Effector CD8-positive, alpha-beta T cell (primary cell): ENCODE data around the gene TNK2.
"Not testable (repeated sequence)": the region's sequence is repeated elsewhere in the genome, so short reads cannot be mapped to it uniquely, and the experiment has no call there.

Source experiments
- DNase-seq: peaks from one replicate; lab custom pipeline; 2025; lab: John Stamatoyannopoulos, UW

The TNK2 gene

GRCh38 chr3:195916991-195917390, 8.6 kb upstream of the TNK2 start:
- no peak for DNase-seq

DNA sequence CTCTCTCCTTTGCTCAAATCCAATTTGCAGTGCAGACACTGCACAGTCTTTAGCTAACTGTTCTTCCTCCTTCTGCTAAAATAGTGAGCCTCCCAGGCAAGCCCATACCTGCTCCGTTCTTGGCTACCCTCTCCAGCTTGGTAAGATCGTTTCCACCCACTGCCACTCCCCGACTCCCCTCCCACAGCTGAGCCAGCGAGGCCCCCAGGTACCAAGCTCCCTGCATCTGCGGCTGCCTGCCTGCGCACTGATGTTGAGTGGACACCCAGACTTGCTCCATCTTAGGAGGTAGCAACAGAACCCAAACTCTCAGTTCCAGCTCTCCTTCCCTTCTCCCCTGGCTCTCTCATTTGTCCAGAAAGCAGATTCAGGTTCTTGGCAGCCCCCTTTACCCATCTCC, 7.9 kb upstream of the TNK2 start:
- DNase-seq, result no peak

GRCh38 chr3:195914648-195915473, 6.5 kb upstream of the TNK2 start:
- no peak for DNase-seq

DNA sequence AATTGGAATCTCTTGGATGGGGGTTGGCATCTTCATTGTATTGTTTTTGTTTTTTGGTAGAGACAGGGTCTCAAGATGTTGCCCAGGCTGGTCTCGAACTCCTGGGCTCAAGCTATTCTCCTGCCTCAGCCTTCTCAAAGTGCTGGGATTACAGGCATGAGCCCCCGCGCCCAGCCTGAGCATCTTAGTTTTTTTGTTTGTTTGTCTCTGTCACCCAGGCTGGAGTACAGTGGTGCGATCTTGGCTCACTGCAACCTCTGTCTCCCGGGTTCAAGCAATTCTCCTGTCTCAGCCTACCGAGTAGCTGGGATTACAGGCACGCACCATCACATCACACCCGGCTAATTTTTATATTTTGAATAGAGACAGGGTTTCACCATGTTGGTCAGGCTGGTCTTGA, 5.8 kb upstream of the TNK2 start:
- DNase-seq, result not testable (repeated sequence)

DNA sequence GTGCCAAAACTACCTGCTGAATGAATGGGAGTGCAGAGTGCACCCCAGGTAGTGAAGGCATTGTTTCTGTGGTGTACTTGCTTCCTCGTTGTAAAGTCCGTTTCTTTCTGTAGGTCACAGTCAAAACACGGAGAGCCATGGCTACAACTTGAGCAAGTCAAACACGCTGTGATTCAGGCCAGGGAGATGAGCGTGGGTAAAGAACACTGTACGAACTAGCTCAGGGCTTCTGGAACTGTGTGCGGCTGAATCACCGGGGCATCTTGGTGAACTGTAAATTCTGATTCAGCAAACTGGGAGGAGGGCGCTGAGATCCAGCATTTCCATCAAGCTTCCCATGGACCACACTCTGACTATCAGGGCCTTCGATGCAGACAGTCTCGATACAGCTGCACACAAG, 5.0 kb upstream of the TNK2 start:
- DNase-seq, result no peak

- no peak for DNase-seq
Measured at GRCh38 chr3:195911946-195912270, 3.6 kb upstream of the TNK2 start.

GRCh38 chr3:195911041-195911945, 2.9 kb upstream of the TNK2 start:
- no peak for DNase-seq

DNA sequence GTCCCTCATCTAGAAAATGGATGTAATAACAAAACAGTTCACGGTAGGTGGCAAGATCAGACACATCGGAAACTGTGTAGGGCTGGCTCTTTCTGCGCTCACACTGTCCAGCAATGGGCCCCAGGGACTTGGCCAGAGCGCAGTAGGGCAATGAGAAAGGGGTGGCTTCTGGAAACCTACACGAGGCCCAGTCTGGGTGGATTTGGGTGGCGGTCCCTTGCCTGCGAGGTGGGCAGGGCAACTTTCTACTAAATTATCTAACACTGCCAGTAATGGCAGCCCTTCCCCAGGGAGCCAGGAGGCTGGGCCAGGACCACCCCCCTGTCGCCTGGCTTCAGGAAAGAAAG, 2.1 kb upstream of the TNK2 start:
- DNase-seq, result no peak

DNA sequence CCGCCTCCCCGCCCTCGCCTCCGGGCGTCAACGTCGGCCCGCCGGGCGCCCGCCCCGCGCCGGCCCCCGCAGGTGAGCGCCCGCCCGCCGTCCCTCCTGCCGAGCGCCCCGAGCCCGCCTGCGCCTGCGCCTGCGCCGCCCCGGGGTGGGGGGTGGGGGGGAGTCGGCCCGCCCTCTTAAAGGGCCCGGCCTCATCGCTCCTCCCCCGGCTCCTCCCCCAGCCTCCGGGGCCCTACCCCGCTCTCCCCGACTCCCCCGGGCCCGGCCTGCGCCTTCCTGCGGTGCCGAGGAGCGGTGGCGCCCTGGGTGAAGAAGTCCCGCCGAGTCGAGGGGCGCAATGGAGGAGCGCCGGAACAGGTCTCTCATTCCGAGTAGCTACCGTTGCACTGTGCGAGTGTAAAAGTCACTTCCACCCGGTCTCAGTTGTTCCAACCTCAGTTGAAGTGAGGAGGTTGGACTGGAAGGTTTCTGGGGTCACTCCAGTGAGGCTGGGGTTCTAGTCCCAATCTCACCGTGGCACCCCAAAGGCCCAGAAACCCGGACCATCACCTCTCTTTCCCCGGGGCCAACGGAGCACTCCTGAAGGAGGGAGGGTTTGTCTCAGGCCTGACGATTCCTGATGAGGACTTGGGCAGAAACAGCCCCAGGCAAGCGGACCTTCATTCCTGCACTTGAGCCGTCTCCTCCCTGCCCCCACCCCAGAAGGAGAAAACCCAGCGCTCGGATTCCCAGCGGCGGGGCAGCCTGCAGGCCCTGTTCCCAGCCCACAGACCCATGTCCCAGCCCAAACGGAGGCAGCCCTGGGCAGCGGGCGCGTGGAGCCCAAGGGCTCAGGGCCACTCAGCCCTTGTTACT, 1.5 kb upstream of the TNK2 start:
- DNase-seq, result peak; percentile 84

- DNase-seq, result peak; percentile 9
Measured at GRCh38 chr3:195908694-195909581, 587 bp upstream of the TNK2 start.

GRCh38 chr3:195907684-195907933, 742 bp downstream of the TNK2 start:
- no peak for DNase-seq

DNA sequence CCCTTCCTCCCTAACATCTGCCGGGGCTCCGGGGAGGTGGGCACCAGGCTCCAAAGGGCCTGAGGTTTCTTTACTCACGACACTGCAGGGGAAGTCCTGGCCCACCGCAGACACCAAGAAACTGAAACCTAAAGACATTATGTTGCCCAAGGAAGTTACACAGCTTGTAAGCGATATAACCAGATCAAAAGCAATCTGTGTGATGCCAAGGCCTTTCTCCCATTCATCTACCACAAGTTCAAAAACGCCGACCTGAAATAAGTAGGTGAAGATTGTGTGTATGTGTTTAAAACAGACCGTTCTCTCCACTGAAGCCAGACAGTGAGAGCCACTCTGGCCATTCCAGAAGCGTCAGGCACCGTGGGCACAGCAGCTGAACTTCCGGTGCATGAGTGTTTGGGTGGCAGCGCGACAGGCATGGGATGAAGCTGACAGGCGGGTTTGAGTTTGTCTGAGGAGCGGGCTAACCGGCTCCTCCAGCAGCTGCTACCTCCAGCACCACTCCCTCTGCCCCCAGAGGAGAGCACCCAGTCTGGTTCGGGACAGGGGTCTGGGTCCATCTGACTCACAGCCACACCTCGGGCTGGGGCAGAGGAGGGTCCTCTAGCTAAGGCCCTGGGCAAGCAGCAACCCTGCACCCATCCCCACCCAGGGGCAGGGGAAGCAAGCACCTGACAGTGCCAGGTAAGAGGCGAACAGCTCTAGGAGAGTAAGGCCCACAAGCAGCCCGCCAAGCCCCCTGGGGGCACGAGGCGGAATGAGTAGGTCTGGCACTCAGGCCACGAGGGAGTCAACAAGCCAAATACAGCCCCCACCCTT, 1.3 kb downstream of the TNK2 start:
- DNase-seq, result peak; percentile 57

GRCh38 chr3:195905970-195906864, 2.1 kb downstream of the TNK2 start:
- DNase-seq, result no peak

DNA sequence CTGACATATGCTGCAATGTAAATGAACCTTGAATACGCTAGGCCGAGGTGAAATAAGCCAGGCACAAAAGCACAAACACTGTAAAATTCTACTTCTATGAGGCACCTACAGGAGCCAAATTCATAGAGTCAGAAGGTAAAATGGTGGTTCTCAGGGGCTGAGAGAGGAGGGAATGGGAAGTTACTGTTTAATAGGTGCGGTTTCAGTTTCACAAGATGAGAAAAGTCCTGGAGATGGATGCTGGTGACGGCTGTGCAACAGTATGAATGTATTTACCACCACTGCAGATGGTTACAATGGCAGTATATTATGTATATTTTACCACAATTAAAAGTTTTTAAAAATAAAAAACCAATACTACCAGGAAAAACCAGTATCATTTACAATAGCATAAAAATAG, 4.0 kb downstream of the TNK2 start:
- no peak for DNase-seq

- no peak for DNase-seq
Measured at GRCh38 chr3:195903950-195904290, 4.4 kb downstream of the TNK2 start.

DNA sequence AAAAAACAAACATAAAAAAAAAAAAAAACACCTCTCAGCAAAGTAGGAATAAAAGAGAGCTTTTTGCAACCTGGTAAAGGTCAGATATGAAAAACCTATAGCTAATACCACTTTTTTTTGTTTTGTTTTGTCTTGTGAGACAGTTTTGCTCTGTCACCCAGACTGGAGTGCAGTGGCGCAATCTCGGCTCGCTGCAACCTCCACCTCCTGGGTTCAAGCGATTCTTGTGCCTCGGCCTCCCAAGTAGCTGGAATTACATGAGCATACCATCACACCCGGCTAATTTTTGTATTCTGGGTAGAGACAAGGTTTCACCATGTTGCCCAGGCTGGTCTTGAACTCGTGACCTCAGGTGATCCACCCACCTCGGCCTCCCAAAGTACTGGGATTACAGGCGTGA, 5.7 kb downstream of the TNK2 start:
- not testable (repeated sequence) for DNase-seq

DNA sequence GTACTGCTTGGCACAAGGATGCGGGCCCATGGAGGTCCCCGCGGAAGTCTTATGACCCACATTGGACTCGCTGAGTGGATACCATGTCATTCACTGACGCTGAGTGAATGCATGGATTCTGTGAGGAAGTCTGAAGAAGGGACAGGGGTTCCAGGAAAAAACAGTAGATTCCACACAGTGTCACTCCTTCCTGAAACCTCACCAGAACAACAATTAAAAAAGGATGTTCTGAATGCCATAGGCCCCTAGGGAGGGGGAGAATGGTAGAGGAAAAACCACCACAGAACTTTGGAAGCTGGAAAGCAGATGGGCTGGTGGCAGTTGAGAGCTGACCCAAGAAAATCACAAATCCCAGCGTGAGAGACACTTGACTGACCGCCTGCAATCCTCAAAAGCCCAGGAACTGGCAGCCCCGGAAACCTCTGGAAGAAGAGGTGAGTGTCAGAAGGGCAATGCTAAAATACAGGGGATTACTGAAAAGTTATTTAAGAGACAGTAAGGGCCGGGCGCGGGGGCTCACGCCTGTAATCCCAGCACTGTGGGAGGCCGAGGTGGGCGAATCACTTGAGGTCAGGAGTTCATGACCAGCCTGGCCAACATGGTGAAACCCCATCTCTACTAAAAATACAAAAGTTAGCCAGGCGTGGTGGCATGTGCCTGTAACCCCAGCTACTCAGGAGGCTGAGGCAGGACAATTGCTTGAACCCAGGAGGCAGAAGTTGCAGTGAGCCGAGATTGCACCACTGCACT, 6.3 kb downstream of the TNK2 start:
- not testable (repeated sequence) for DNase-seq

GRCh38 chr3:195900436-195901355, 7.7 kb downstream of the TNK2 start:
- DNase-seq, result no peak
